GM21360 (cell line): Measurements from ENCODE around the gene DNASE1L1.

Experiments used
- ATAC-seq: cut with Tn5 transposase; IDR thresholded peaks from one replicate; pipeline ENCODE4 v1.9.1; 2021; ENCODE audit warnings: mild to moderate bottlenecking, moderate library complexity; ENCODE audit not compliant: unreplicated experiment

Gene DNASE1L1, protein sequence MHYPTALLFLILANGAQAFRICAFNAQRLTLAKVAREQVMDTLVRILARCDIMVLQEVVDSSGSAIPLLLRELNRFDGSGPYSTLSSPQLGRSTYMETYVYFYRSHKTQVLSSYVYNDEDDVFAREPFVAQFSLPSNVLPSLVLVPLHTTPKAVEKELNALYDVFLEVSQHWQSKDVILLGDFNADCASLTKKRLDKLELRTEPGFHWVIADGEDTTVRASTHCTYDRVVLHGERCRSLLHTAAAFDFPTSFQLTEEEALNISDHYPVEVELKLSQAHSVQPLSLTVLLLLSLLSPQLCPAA

GRCh38 chrX:154409222-154409871 lies at the start of gene DNASE1L1:
Gene DNASE1L1, minus strand, starts transcription at chrX:154409254. Its CDS starts 3,686 bp downstream, at chrX:154405568.
- ATAC-seq: no peak

GRCh38 chrX:154458116-154458953 lies 49.3 kb upstream of the DNASE1L1 start, which contains the start of gene PLXNA3:
Gene PLXNA3, plus strand, starts transcription at chrX:154458281. Its CDS starts 1,903 bp downstream, at chrX:154460184.
- peak; percentile 50 for ATAC-seq

- peak; percentile 50 for ATAC-seq
Observed at GRCh38 chrX:154457491-154458115, 48.5 kb upstream of the DNASE1L1 start.

DNA sequence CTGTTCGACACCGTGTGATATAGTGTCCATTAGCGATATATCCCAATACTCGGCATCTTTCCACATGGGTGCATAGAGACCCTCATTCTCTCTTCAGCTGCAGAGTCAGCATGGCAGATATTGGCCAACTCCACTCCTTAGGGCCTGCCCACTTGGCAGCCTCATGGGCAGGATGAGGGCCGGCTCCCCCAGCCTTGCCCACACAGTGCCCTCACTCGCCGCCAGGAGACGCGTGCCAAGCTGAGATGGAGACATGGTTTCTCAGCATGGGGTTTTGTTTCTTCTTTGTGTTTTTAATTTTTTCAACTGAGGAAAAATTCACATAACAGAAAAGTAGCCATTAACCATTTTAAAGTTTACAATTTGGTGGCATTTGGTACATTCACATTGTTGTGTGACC lies 43.8 kb upstream of the DNASE1L1 start:
- no peak for ATAC-seq

- ATAC-seq: no peak
Observed at GRCh38 chrX:154450312-154450711, 41.3 kb upstream of the DNASE1L1 start.

DNA sequence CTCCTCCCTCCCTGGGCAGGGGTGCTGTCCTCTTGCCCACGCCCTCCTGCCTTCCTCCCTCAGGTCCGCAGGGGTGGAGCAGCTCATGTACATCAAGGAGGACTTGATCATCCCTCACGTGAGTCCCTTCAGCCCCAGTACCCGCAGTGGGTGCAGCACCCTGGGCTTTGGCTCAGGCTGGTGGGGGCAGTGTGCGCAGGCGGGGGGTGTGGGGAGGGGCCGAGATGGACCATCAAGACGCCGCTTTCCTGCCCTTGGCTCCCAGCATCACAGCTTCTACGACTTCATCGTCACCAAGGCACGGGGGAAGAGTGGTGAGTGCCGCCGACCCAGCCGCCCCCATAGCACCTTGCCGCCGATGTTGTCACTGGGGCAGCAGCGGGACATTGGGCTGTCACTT lies 40.6 kb upstream of the DNASE1L1 start:
- no peak for ATAC-seq

GRCh38 chrX:154448484-154448883 lies 39.4 kb upstream of the DNASE1L1 start:
- ATAC-seq: no peak

GRCh38 chrX:154446430-154446829 lies 37.4 kb upstream of the DNASE1L1 start:
- ATAC-seq: no peak

DNA sequence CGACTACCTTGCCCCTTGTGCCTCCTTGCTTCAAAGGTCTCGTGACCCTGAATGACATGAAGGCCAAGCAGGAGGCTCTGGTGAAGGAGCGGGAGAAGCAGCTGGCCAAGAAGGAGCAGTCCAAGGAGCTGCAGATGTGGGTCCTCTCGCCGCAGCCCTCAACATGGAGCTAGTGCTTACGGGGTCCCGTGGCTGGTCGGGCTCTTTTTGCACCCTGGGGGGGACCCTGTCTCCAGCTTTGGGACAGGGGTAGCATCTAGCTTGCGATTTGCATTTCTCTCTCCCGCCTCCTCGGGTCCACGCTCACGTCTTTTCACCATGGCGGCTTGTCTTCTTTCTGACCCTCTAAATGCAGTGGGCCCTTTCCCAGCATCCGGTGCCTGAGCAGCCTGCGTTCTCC lies 36.7 kb upstream of the DNASE1L1 start:
- no peak for ATAC-seq

DNA sequence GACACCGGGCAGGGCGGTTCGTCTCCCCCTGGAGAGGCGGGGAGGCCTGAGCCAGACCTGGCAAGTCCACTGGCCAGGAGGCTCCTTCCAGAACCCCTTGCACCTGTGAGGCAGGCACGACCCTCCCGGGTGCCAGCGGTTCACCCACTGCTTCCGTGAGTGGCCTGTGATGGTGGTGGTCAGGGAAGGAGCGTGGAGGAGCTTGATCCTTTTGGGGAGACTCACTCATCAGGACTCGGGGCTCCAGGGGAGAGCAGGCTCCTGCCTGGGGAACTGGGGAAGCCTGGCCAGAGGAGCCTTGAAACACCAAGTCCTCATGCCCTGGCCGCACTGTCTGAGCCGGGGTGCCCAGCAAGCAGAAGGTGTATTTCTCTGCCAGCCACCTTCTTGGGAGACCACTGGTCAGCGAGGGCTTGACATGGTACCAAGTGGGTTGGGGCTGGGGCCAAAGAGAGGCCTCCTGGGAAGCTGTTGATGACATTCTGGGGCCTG lies 35.7 kb upstream of the DNASE1L1 start:
- ATAC-seq: peak; percentile 5

GRCh38 chrX:154443992-154444754 lies 35.1 kb upstream of the DNASE1L1 start, which contains the start of gene FAM50A:
Gene FAM50A, plus strand, starts transcription at chrX:154444141. Its CDS starts 95 bp downstream, at chrX:154444236.
- peak; percentile 63 for ATAC-seq

DNA sequence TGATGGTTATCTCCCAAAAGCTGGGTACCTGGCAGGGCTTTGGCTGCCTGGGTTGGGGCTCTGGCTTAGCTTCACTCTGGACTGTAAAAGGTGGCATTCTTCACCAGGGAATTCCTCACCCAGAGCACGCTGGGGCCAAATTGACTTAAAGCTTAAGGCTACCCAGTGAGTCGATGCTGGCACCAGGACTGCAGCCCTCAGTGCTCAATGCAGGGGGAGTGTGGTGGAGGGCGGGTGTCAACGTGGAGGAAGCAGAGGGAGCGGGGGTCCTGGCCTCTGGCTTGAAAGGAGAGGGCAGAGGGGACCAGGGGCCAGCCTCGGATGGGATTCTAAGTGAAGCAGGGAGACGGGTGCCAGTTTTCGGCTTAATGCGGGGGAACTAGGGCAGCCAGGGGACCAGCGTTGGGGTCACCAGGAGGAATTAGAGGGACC lies 34.4 kb upstream of the DNASE1L1 start:
- ATAC-seq: no peak

DNA sequence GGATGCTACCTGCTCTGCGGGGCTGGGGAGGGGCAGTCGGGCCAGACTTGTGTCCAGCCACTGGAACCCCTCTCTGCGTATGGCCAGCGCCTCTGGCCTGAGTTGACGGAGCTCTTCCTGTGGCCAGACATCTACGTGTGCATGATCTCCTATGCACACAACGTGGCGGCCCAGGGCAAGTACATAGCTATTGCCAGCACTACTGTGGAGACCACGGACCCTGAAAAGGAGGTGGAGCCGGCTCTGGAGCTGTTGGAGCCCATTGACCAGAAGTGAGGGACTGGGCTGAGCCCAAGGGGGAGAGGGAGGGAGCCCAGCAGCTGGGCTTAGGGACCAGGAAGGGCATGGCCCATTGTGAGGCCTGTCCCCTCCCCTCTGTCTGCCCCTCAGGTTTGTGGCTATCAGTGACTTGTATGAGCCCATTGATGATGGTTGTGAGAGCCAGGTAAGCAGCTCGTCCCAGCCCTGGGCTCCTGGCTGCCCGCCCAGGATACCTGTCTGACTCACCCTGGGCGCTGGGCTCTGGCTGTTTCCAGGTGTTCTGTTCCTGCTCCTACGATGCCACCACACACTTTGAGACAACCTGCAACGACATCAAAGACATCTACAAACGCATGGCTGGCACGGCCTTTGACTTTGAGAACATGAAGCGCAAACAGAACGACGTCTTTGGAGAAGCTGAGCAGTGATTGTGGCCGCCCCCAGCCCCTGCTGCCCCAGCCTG lies 33.1 kb upstream of the DNASE1L1 start:
- no peak for ATAC-seq

GRCh38 chrX:154441564-154441963 lies 32.5 kb upstream of the DNASE1L1 start:
- no peak for ATAC-seq

DNA sequence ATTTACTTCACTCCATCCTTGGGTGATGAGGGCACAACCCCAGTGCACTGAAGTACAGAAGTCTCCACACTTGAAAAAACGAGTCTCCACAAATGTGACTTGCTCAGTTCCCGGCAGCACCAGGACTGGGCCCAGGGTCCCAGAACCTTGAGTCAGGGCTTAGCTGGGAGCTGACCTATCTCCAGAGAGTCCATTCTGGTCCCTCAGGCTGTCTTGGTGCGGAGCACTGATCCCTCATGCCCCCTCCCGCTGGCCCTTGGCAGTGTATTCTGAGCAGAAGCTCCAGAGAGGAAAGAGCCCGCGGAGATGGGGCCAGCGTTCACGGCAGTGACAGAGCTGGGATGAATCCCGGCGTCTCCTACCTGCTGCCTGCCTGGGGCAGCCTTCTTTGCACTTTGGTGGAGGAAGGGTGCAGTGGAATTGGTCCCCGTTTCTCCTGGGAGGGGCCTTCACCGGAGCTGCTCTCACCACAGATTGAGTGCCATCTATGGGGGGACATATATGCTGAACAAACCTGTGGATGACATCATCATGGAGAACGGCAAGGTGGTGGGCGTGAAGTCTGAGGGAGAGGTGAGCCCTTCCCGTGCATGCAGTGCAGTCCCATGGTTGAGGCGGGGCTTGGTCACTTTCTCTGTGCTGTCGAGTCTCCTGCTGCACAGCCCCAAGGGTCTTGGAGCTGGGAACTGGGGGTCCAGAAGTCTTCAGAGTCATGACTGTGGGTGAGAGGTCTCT lies 31.7 kb upstream of the DNASE1L1 start:
- ATAC-seq: no peak

DNA sequence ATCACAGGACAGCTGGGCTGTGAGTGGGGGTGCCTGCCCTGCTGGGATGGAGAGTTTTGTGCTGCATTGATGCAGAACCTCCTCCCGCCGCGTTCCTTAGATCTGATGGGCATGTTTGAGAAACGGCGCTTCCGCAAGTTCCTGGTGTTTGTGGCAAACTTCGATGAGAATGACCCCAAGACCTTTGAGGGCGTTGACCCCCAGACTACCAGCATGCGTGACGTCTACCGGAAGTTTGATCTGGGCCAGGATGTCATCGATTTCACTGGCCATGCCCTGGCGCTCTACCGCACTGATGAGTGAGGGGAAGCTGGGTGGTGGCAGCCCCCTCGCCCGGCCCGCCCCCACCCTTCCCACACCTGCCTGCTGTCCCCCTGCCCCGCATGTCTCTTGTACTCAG lies 30.8 kb upstream of the DNASE1L1 start:
- no peak for ATAC-seq

DNA sequence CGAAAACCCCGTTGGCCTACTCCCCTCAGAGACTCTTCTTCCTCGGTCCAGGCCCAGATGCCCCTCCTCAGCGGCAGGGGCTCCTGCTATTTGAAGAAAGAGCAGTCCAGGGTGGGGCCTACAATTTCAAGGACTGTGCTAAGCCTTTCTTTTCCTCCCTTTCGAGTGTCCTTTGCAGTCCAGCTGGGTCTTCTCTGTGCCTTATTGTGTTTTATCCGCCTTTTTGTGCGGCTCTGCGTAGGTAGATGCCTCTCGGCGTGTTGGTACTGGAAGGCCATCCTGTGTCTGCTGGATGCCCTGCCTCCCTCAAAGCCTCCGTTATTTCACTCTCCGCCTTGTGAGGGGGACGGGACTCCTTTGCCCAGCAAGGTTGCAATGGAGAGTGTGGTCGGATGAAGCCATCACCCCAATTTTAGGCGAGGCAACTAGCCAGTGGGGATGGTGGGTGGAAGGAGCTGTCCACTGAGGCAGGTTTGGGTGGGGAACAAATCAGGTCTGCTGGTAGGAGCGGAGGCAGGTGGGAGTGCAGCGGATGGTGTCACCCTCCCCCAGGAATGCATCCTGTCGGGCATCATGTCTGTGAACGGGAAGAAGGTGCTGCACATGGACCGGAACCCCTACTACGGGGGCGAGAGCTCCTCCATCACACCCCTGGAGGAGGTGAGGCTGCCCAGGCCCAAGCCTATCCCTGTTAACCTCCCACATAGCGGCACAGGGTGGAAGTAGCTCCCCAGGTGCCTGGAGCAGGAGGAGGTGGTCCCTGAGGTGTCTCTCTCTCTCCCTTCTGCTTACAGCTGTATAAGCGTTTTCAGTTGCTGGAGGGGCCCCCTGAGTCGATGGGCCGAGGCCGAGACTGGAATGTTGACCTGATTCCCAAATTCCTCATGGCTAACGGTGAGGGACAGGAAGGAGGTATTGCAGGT lies 29.2 kb upstream of the DNASE1L1 start:
- no peak for ATAC-seq
